Measurements from ENCODE around the gene SMC1A.
A peak's percentile ranks its signal among the peaks of the same experiment; 100 is the strongest.
"Not testable (repeated sequence)": the region's sequence is repeated elsewhere in the genome, so short reads cannot be mapped to it uniquely, and the experiment has no call there.

The SMC1A gene

DNA sequence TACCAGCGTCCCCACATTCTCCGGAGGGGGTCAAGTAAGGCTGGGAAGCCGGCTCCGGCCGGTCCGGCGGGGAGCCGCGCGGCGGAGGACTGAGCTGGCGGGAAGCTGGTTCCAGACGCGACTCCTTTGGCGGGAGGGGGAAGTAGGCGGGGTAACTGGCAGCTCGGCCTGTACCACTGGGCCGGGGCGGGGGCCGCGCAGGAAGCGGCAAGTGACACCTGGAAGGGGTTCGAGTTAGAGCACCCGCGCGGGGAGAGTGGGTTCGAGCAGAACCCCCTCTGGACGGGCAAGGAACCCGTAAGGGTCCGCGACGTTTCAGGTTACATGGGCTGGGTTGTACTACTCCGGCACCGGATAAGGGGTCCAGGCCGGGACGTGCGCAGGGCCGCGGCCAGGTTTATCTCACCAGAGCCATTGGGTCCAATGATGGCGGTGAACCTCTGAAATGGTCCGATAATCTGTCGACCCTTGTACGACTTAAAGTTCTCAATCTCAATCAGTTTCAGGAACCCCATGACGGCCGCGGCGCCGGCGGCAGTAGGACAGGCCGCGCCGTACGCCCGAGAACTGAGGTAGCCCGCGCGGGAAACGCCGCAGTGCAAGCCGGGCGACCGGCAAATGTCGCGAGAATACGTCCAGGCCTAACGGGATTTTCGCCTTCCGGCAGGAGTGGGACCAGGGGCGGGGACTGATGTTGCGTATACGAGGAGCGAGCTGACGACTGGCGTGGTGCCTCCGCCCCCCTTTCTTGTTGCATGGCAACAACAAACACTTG, at the start of gene SMC1A:
Gene SMC1A, minus strand, starts transcription at position 569 of the 775 bp plus-strand sequence. Its CDS starts 54 bp downstream, at position 515.
- Mint-ChIP-seq H3K4me1 (peaks cover 23 to 25% of the 10 kb centered on the region in 2 donors), H3K27me3 (no peaks in the 10 kb centered on the region), H3K36me3 (peaks cover 0 to 12% of the 10 kb centered on the region in 2 donors), H3K4me3 (peak within 1 kb of the TSS; percentile 90 to 96), H3K9me3 (no peaks in the 10 kb centered on the region), H3K27ac (peak within 1 kb of the TSS; percentile 99)
- ATAC-seq (replicated peaks) (peak; percentile 92 to 94), DNase-seq (peak; percentile 100)

GRCh38 chrX:53471346-53471745, 48.9 kb upstream of the SMC1A start:
- DNase-seq (no peak), ATAC-seq (replicated peaks) (no peak)
- Mint-ChIP-seq H3K27me3 (peaks cover 20 to 32% of the 10 kb centered on the region in 2 donors), H3K4me3 (no peak overlapping the region), H3K9me3 (no peaks in the 10 kb centered on the region), H3K4me1 (peaks cover 3 to 8% of the 10 kb centered on the region in 2 donors), H3K36me3 (no peaks in the 10 kb centered on the region), H3K27ac (no peak overlapping the region)

- not testable (repeated sequence) for H3K4me3 Mint-ChIP-seq; H3K27ac Mint-ChIP-seq; ATAC-seq (replicated peaks); H3K4me1 Mint-ChIP-seq; H3K36me3 Mint-ChIP-seq; H3K9me3 Mint-ChIP-seq; DNase-seq
- H3K27me3 Mint-ChIP-seq: peaks cover 20 to 35% of the 10 kb centered on the region in 2 donors
These were observed 46.2 kb upstream of the SMC1A start for GRCh38 chrX:53468659-53469058.

GRCh38 chrX:53458082-53458481, 35.6 kb upstream of the SMC1A start:
- H3K4me3 Mint-ChIP-seq: no peak overlapping the region
- ATAC-seq (replicated peaks) (no peak), DNase-seq (no peak)
- H3K9me3 Mint-ChIP-seq: no peaks in the 10 kb centered on the region
- no peak overlapping the region for H3K27ac Mint-ChIP-seq
- peaks cover 14 to 26% of the 10 kb centered on the region in 2 donors for H3K27me3 Mint-ChIP-seq
- no peaks in the 10 kb centered on the region for H3K36me3 Mint-ChIP-seq
- H3K4me1 Mint-ChIP-seq: no peaks in the 10 kb centered on the region

DNA sequence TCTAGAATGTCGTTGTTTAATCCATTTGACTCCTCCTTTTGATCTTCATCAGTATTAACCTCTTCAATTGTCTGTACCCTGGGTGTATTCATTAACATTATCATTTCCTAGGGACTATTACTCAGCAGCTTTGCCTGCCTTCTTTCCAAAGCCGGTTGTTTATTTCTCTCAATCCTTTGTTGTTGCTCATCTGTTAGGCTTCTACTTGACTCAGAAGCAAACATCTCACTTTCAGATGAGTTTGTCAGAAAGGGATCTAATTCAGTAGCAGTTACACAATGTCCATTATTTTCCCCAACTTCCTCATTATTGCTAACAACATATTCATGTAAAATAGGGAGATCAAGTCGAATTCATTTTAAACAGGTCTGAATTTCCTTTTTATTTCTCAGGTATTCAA, 33.8 kb upstream of the SMC1A start:
- no peak for DNase-seq
- no peak overlapping the region for H3K27ac Mint-ChIP-seq
- ATAC-seq (replicated peaks): no peak

GRCh38 chrX:53452812-53453211, 30.4 kb upstream of the SMC1A start:
- Mint-ChIP-seq H3K36me3 (no peaks in the 10 kb centered on the region), H3K4me1 (no peaks in the 10 kb centered on the region), H3K9me3 (no peaks in the 10 kb centered on the region), H3K27ac (no peak overlapping the region), H3K27me3 (peaks cover 6 to 21% of the 10 kb centered on the region in 2 donors), H3K4me3 (no peak overlapping the region)
- DNase-seq (no peak), ATAC-seq (replicated peaks) (no peak)

More for the DNA sequence above, 33.8 kb upstream of the SMC1A start:
- no peak overlapping the region for H3K4me3 Mint-ChIP-seq
- no peaks in the 10 kb centered on the region for H3K4me1 Mint-ChIP-seq
- peaks cover 14 to 24% of the 10 kb centered on the region in 2 donors for H3K27me3 Mint-ChIP-seq
- H3K9me3 Mint-ChIP-seq: no peaks in the 10 kb centered on the region
- no peaks in the 10 kb centered on the region for H3K36me3 Mint-ChIP-seq

GRCh38 chrX:53449632-53450031, 27.2 kb upstream of the SMC1A start:
- no peak for DNase-seq
- H3K27me3 Mint-ChIP-seq: peaks cover 0 to 10% of the 10 kb centered on the region in 2 donors
- H3K4me3 Mint-ChIP-seq: no peak overlapping the region
- no peak overlapping the region for H3K27ac Mint-ChIP-seq
- ATAC-seq (replicated peaks): no peak
- no peaks in the 10 kb centered on the region for H3K9me3 Mint-ChIP-seq
- no peaks in the 10 kb centered on the region for H3K36me3 Mint-ChIP-seq
- no peaks in the 10 kb centered on the region for H3K4me1 Mint-ChIP-seq

DNA sequence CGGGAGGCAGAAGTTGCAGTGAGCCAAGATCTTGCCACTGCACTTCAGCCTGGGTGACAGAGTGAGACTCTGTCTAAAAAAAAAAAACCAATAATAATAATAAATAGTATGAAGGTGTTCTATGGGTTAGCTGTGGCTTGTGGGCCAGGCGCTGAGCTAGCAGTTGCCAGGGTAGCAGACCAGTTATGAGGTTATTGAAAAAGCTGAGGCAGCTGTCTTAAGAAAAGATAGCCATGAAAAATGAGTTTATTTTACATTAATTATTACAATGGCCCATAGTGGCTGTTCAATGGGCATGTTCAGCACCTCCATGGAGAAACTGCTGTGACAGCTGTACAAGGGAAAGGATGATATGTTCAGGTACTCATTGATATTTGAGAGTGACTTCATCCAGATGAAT, 25.0 kb upstream of the SMC1A start:
- DNase-seq: no peak
- Mint-ChIP-seq H3K4me3 (no peak overlapping the region), H3K36me3 (no peaks in the 10 kb centered on the region), H3K27ac (no peak overlapping the region), H3K4me1 (no peaks in the 10 kb centered on the region), H3K9me3 (no peaks in the 10 kb centered on the region), H3K27me3 (peaks cover 0 to 10% of the 10 kb centered on the region in 2 donors)
- no peak for ATAC-seq (replicated peaks)

GRCh38 chrX:53445977-53446376, 23.5 kb upstream of the SMC1A start:
- Mint-ChIP-seq H3K4me3 (no peak overlapping the region), H3K36me3 (no peaks in the 10 kb centered on the region), H3K27me3 (peaks cover 0 to 13% of the 10 kb centered on the region in 2 donors), H3K4me1 (peaks cover 2 to 7% of the 10 kb centered on the region in 2 donors), H3K27ac (no peak overlapping the region), H3K9me3 (no peaks in the 10 kb centered on the region)
- peak; percentile 4 for DNase-seq
- peak; percentile 39 to 58 for ATAC-seq (replicated peaks)

- Mint-ChIP-seq H3K36me3 (no peaks in the 10 kb centered on the region), H3K27me3 (peaks cover 14 to 28% of the 10 kb centered on the region in 2 donors), H3K4me3 (peak overlapping the region in 1 of 2 donors; percentile 87), H3K4me1 (peaks cover 4 to 7% of the 10 kb centered on the region in 2 donors), H3K27ac (no peak overlapping the region), H3K9me3 (no peaks in the 10 kb centered on the region)
- ATAC-seq (replicated peaks): peak; percentile 2 to 10
- DNase-seq: no peak
These were observed 19.8 kb upstream of the SMC1A start for GRCh38 chrX:53442322-53442631.

GRCh38 chrX:53441531-53442321, 19.3 kb upstream of the SMC1A start:
- DNase-seq (peak; percentile 67), ATAC-seq (replicated peaks) (peak; percentile 87 to 92)
- Mint-ChIP-seq H3K36me3 (no peaks in the 10 kb centered on the region), H3K27me3 (peaks cover 14 to 28% of the 10 kb centered on the region in 2 donors), H3K9me3 (no peaks in the 10 kb centered on the region), H3K27ac (peak overlapping the region; percentile 75), H3K4me1 (peaks cover 4 to 7% of the 10 kb centered on the region in 2 donors), H3K4me3 (peak overlapping the region; percentile 83 to 87)

DNA sequence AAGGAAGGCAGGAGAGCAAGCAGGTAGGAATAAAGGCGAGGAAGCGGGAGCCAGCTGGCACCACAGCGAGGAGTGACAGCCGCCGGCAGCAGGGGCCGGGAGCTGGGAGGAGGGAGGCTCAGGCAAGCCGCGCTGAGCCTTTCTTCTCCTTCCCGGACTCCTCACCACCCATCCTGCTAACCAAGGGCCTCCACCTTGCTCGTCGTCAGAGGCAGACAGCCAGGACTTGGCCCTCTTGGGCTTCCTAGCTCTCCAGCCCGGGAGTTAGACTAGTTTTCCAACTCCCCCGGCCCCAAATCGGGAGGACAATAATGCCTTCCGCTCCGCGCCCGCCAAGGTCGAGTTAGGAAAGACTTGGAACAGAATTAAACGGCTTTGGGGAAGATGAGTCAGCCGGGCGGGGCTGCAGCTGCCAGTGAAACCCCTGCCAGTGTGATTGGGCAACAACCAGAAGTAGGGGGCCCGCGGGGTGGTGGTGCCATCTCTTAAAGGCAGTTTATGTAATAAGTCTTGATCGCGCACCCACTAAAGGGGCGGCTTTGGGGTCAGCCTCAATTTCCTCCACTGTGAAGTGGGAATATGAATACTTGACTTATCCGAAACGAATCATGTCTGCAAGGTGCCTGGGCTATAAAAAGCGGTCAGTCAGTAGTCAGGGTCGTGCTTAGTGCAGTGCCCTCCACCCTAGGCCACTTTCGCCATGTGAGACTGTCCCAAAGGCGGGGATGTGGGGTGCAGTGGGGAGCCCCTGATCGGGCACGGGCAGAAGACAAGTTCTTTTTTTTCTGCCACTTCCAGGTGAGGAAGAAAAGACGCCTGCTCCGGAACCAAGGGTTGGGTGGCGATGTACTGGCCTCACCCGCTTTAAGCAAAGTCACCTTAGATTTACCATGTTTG, 18.4 kb upstream of the SMC1A start:
- H3K9me3 Mint-ChIP-seq: no peaks in the 10 kb centered on the region
- DNase-seq (no peak), ATAC-seq (replicated peaks) (peak; percentile 1 to 8)
- H3K36me3 Mint-ChIP-seq: no peaks in the 10 kb centered on the region
- peaks cover 4 to 7% of the 10 kb centered on the region in 2 donors for H3K4me1 Mint-ChIP-seq
- peak overlapping the region; percentile 75 for H3K27ac Mint-ChIP-seq
- H3K4me3 Mint-ChIP-seq: peak overlapping the region; percentile 83 to 87
- peaks cover 14 to 24% of the 10 kb centered on the region in 2 donors for H3K27me3 Mint-ChIP-seq

DNA sequence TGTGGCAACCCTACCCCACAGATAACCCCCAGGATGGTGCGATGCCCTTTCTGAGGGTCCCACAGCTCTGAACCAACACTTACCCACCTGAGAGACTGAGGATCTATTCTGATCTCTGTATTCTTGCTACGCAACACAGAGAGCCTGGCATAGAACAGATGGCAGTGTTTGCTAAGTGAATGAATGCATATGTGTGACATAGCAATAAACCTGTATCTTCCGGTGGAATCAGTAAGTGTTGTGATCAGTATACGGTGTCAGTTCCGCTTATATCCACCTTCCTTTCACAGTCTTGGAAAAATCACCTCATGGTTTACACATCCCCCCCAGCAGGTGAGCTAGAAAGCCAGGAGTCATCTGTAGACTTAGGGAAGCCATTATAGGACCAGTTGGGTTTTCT, 17.6 kb upstream of the SMC1A start:
- Mint-ChIP-seq H3K27ac (no peak overlapping the region), H3K4me3 (peak overlapping the region; percentile 8 to 57), H3K27me3 (peaks cover 14 to 24% of the 10 kb centered on the region in 2 donors), H3K4me1 (peaks cover 4 to 7% of the 10 kb centered on the region in 2 donors), H3K36me3 (no peaks in the 10 kb centered on the region), H3K9me3 (no peaks in the 10 kb centered on the region)
- ATAC-seq (replicated peaks): no peak
- no peak for DNase-seq

GRCh38 chrX:53438832-53439230, 16.4 kb upstream of the SMC1A start:
- H3K27me3 Mint-ChIP-seq: peaks cover 14 to 28% of the 10 kb centered on the region in 2 donors
- DNase-seq (no peak), ATAC-seq (replicated peaks) (no peak)
- H3K9me3 Mint-ChIP-seq: no peaks in the 10 kb centered on the region
- no peak overlapping the region for H3K4me3 Mint-ChIP-seq
- H3K27ac Mint-ChIP-seq: no peak overlapping the region
- peaks cover 7 to 14% of the 10 kb centered on the region in 2 donors for H3K4me1 Mint-ChIP-seq
- peaks cover 0 to 2% of the 10 kb centered on the region in 2 donors for H3K36me3 Mint-ChIP-seq
